ENCODE results near the gene TUSC2.

The TUSC2 gene

GRCh38 chr3:50365080-50365841 lies 37.2 kb upstream of the TUSC2 start:
- Histone ChIP-seq H3K36me3 (ENCODE audit: control insufficient read depth, insufficient read depth, low read length) (no peaks in the 10 kb centered on the region), H3K4me1 (ENCODE audit: control insufficient read depth, insufficient read depth, low read length) (peaks cover 5% of the 10 kb centered on the region; the same call in 1 of the 2 replicates), H3K27me3 (ENCODE audit: control insufficient read depth, insufficient read depth, low read length) (peaks cover 16% of the 10 kb centered on the region), H3K4me3 (ENCODE audit: low read depth, low read length) (peak overlapping the region; percentile 59), H3K27ac (ENCODE audit: low read depth, low read length) (no peak overlapping the region), H3K9ac (ENCODE audit: low read depth, low read length) (peak overlapping the region; percentile 41), H3K9me3 (ENCODE audit: control insufficient read depth, insufficient read depth, low read length) (no peaks in the 10 kb centered on the region)

GRCh38 chr3:50364573-50365079 lies 36.6 kb upstream of the TUSC2 start:
- H3K36me3 ChIP-seq (ENCODE audit: control insufficient read depth, insufficient read depth, low read length), result no peaks in the 10 kb centered on the region
- peak overlapping the region; percentile 4 for H3K27ac ChIP-seq (ENCODE audit: low read depth, low read length)
- H3K9ac ChIP-seq (ENCODE audit: low read depth, low read length), result no peak overlapping the region
- H3K27me3 ChIP-seq (ENCODE audit: control insufficient read depth, insufficient read depth, low read length), result peaks cover 16% of the 10 kb centered on the region
- H3K9me3 ChIP-seq (ENCODE audit: control insufficient read depth, insufficient read depth, low read length), result no peaks in the 10 kb centered on the region
- H3K4me3 ChIP-seq (ENCODE audit: low read depth, low read length), result peak overlapping the region; percentile 59
- peaks cover 10% of the 10 kb centered on the region; the same call in 1 of the 2 replicates for H3K4me1 ChIP-seq (ENCODE audit: control insufficient read depth, insufficient read depth, low read length)

- H3K27ac ChIP-seq (ENCODE audit: low read depth, low read length), result no peak overlapping the region
- no peaks in the 10 kb centered on the region for H3K9me3 ChIP-seq (ENCODE audit: control insufficient read depth, insufficient read depth, low read length)
- peaks cover 8% of the 10 kb centered on the region; the same call in 1 of the 2 replicates for H3K27me3 ChIP-seq (ENCODE audit: control insufficient read depth, insufficient read depth, low read length)
- peaks cover 26% of the 10 kb centered on the region for H3K36me3 ChIP-seq (ENCODE audit: control insufficient read depth, insufficient read depth, low read length)
- no peak overlapping the region for H3K9ac ChIP-seq (ENCODE audit: low read depth, low read length)
- H3K4me1 ChIP-seq (ENCODE audit: control insufficient read depth, insufficient read depth, low read length), result peaks cover 18% of the 10 kb centered on the region
- peak overlapping the region; percentile 57 for H3K4me3 ChIP-seq (ENCODE audit: low read depth, low read length)
These were observed 31.7 kb upstream of the TUSC2 start for GRCh38 chr3:50359760-50360110.

- Histone ChIP-seq H3K27ac (ENCODE audit: low read depth, low read length) (no peak within 1 kb of the TSS), H3K9me3 (ENCODE audit: control insufficient read depth, insufficient read depth, low read length) (no peaks in the 10 kb centered on the region), H3K4me3 (ENCODE audit: low read depth, low read length) (peak within 1 kb of the TSS; percentile 79), H3K36me3 (ENCODE audit: control insufficient read depth, insufficient read depth, low read length) (peaks cover 32% of the 10 kb centered on the region), H3K27me3 (ENCODE audit: control insufficient read depth, insufficient read depth, low read length) (peaks cover 5% of the 10 kb centered on the region; the same call in 1 of the 2 replicates), H3K9ac (ENCODE audit: low read depth, low read length) (peak within 1 kb of the TSS; percentile 53), H3K4me1 (ENCODE audit: control insufficient read depth, insufficient read depth, low read length) (peaks cover 18% of the 10 kb centered on the region)
These were observed 31.1 kb upstream of the TUSC2 start, which contains the start of gene TMEM115 for GRCh38 chr3:50358911-50359759. Gene TMEM115, minus strand, starts transcription at chr3:50359521. Its CDS starts 458 bp downstream, at chr3:50359063.

GRCh38 chr3:50358355-50358910 lies 30.4 kb upstream of the TUSC2 start:
- Histone ChIP-seq H3K4me1 (ENCODE audit: control insufficient read depth, insufficient read depth, low read length) (peaks cover 18% of the 10 kb centered on the region), H3K27ac (ENCODE audit: low read depth, low read length) (no peak overlapping the region), H3K9me3 (ENCODE audit: control insufficient read depth, insufficient read depth, low read length) (no peaks in the 10 kb centered on the region), H3K9ac (ENCODE audit: low read depth, low read length) (peak overlapping the region; percentile 53; the same call in 1 of the 2 replicates), H3K27me3 (ENCODE audit: control insufficient read depth, insufficient read depth, low read length) (peaks cover 2% of the 10 kb centered on the region; the same call in 1 of the 2 replicates), H3K4me3 (ENCODE audit: low read depth, low read length) (peak overlapping the region; percentile 79), H3K36me3 (ENCODE audit: control insufficient read depth, insufficient read depth, low read length) (peaks cover 39% of the 10 kb centered on the region)

GRCh38 chr3:50357481-50357880 lies 29.5 kb upstream of the TUSC2 start:
- H3K27ac ChIP-seq (ENCODE audit: low read depth, low read length), result no peak overlapping the region
- H3K9me3 ChIP-seq (ENCODE audit: control insufficient read depth, insufficient read depth, low read length), result no peaks in the 10 kb centered on the region
- peaks cover 44% of the 10 kb centered on the region for H3K36me3 ChIP-seq (ENCODE audit: control insufficient read depth, insufficient read depth, low read length)
- no peak overlapping the region for H3K9ac ChIP-seq (ENCODE audit: low read depth, low read length)
- H3K4me1 ChIP-seq (ENCODE audit: control insufficient read depth, insufficient read depth, low read length), result peaks cover 18% of the 10 kb centered on the region
- no peaks in the 10 kb centered on the region for H3K27me3 ChIP-seq (ENCODE audit: control insufficient read depth, insufficient read depth, low read length)
- 0 out of 2 replicates have a peak overlapping the region, but pooled peaks have one; percentile 79 for H3K4me3 ChIP-seq (ENCODE audit: low read depth, low read length)

GRCh38 chr3:50356553-50356952 lies 28.5 kb upstream of the TUSC2 start:
- Histone ChIP-seq H3K4me1 (ENCODE audit: control insufficient read depth, insufficient read depth, low read length) (peaks cover 18% of the 10 kb centered on the region), H3K9ac (ENCODE audit: low read depth, low read length) (no peak overlapping the region), H3K27ac (ENCODE audit: low read depth, low read length) (no peak overlapping the region), H3K27me3 (ENCODE audit: control insufficient read depth, insufficient read depth, low read length) (no peaks in the 10 kb centered on the region), H3K36me3 (ENCODE audit: control insufficient read depth, insufficient read depth, low read length) (peaks cover 44% of the 10 kb centered on the region), H3K9me3 (ENCODE audit: control insufficient read depth, insufficient read depth, low read length) (no peaks in the 10 kb centered on the region), H3K4me3 (ENCODE audit: low read depth, low read length) (no peak overlapping the region)

- Histone ChIP-seq H3K4me3 (ENCODE audit: low read depth, low read length) (no peak overlapping the region), H3K27me3 (ENCODE audit: control insufficient read depth, insufficient read depth, low read length) (no peaks in the 10 kb centered on the region), H3K36me3 (ENCODE audit: control insufficient read depth, insufficient read depth, low read length) (peaks cover 44% of the 10 kb centered on the region), H3K9me3 (ENCODE audit: control insufficient read depth, insufficient read depth, low read length) (no peaks in the 10 kb centered on the region), H3K4me1 (ENCODE audit: control insufficient read depth, insufficient read depth, low read length) (peaks cover 21% of the 10 kb centered on the region), H3K27ac (ENCODE audit: low read depth, low read length) (no peak overlapping the region), H3K9ac (ENCODE audit: low read depth, low read length) (no peak overlapping the region)
These were observed 28.0 kb upstream of the TUSC2 start for GRCh38 chr3:50355829-50356552.

- Histone ChIP-seq H3K4me3 (ENCODE audit: low read depth, low read length) (no peak overlapping the region), H3K27ac (ENCODE audit: low read depth, low read length) (no peak overlapping the region), H3K9me3 (ENCODE audit: control insufficient read depth, insufficient read depth, low read length) (no peaks in the 10 kb centered on the region), H3K36me3 (ENCODE audit: control insufficient read depth, insufficient read depth, low read length) (peaks cover 44% of the 10 kb centered on the region), H3K9ac (ENCODE audit: low read depth, low read length) (no peak overlapping the region), H3K27me3 (ENCODE audit: control insufficient read depth, insufficient read depth, low read length) (no peaks in the 10 kb centered on the region), H3K4me1 (ENCODE audit: control insufficient read depth, insufficient read depth, low read length) (peaks cover 22% of the 10 kb centered on the region)
These were observed 26.8 kb upstream of the TUSC2 start for GRCh38 chr3:50354850-50355249.

- H3K27ac ChIP-seq (ENCODE audit: low read depth, low read length), result no peak overlapping the region
- peaks cover 19% of the 10 kb centered on the region for H3K4me1 ChIP-seq (ENCODE audit: control insufficient read depth, insufficient read depth, low read length)
- H3K27me3 ChIP-seq (ENCODE audit: control insufficient read depth, insufficient read depth, low read length), result no peaks in the 10 kb centered on the region
These were observed 26.3 kb upstream of the TUSC2 start for GRCh38 chr3:50354186-50354764.

More at GRCh38 chr3:50354186-50354764, 26.3 kb upstream of the TUSC2 start:
- Histone ChIP-seq H3K9me3 (ENCODE audit: control insufficient read depth, insufficient read depth, low read length) (no peaks in the 10 kb centered on the region), H3K36me3 (ENCODE audit: control insufficient read depth, insufficient read depth, low read length) (peaks cover 44% of the 10 kb centered on the region), H3K4me3 (ENCODE audit: low read depth, low read length) (no peak overlapping the region), H3K9ac (ENCODE audit: low read depth, low read length) (no peak overlapping the region)
